ENCODE data around the gene IGFBP3. TPM values are rescaled to one million over a fixed set of nuclear protein-coding genes. Genes with fewer than 3 reads are reported as not detected.

Gene IGFBP3
- total and polyA plus RNA-seq, 2 of the 13 experiments (the other 11 are each of a cell fraction or from before 2014, with no cell fraction given): 57.5 TPM; not detected in 1

GRCh38 chr7:45888185-45888992, 32.7 kb downstream of the IGFBP3 start, which contains the start of gene IGFBP1 (continued):
- no peak for TF ChIP-seq ZNF550 (CRISPR knock-in tag; IDR thresholded peaks at IDR 0.05; ENCODE audit: borderline replicate concordance)
- no peak for TF ChIP-seq ZEB1 (IDR thresholded peaks at IDR 0.05; ENCODE audit: insufficient replicate concordance, low read depth)
- TF ChIP-seq SAFB2 (CRISPR knock-in tag; IDR thresholded peaks at IDR 0.05; ENCODE audit: borderline replicate concordance, low read depth): peak; percentile 98
- TF ChIP-seq ATF4 (CRISPR knock-in tag; IDR thresholded peaks at IDR 0.05): peak in 1 of 2 experiments; percentile 84; a peak in 2 of 4 replicates
- TF ChIP-seq PHF21A (CRISPR knock-in tag; IDR thresholded peaks at IDR 0.05): peak; percentile 95
- TF ChIP-seq KLF12 (CRISPR knock-in tag; IDR thresholded peaks at IDR 0.05; ENCODE audit: borderline replicate concordance): peak; percentile 93
- TF ChIP-seq MBD4 (IDR thresholded peaks at IDR 0.05; ENCODE audit: borderline replicate concordance, low read length): no peak
- peak; percentile 68; the same call in 1 of the 2 replicates for TF ChIP-seq ZNF121 (CRISPR knock-in tag; IDR thresholded peaks at IDR 0.05)
- TF ChIP-seq ZNF552 (CRISPR knock-in tag; IDR thresholded peaks at IDR 0.05; ENCODE audit: borderline replicate concordance): peak; percentile 96
- no peak for TF ChIP-seq SKI (IDR thresholded peaks at IDR 0.05; ENCODE audit: partially characterized antibody)
- peak; percentile 31; the same call in 1 of the 2 replicates for TF ChIP-seq KDM4B (CRISPR knock-in tag; IDR thresholded peaks at IDR 0.05)
- peak; percentile 92 for TF ChIP-seq ZNF543 (CRISPR knock-in tag; IDR thresholded peaks at IDR 0.05)
- TF ChIP-seq ARID4A (CRISPR knock-in tag; IDR thresholded peaks at IDR 0.05; ENCODE audit: borderline replicate concordance): peak; percentile 90
- TF ChIP-seq ZNF674 (CRISPR knock-in tag; IDR thresholded peaks at IDR 0.05; ENCODE audit: low read depth): no peak; the same call in none of the 2 replicates
- TF ChIP-seq ZNF101 (CRISPR knock-in tag; IDR thresholded peaks at IDR 0.05; ENCODE audit: borderline replicate concordance, low read depth): no peak
- TF ChIP-seq HNF4G (IDR thresholded peaks at IDR 0.05; ENCODE audit: borderline replicate concordance, low read depth, low read length): peak; percentile 27; the same call in 1 of the 2 replicates
- TF ChIP-seq HNF4G (CRISPR knock-in tag; IDR thresholded peaks at IDR 0.05; ENCODE audit: borderline replicate concordance, low read depth): peak; percentile 86
- TF ChIP-seq NR1H2 (CRISPR knock-in tag; IDR thresholded peaks at IDR 0.05; ENCODE audit: borderline replicate concordance, low read depth): no peak; the same call in 1 of the 2 replicates
- TF ChIP-seq TARDBP (CRISPR knock-in tag; IDR thresholded peaks at IDR 0.05): peak; percentile 68; the same call in 1 of the 2 replicates
- TF ChIP-seq U2AF1 (optimal IDR thresholded peaks at IDR 0.05; ENCODE audit: low read depth, low read length): no peak
- TF ChIP-seq RCOR2 (CRISPR knock-in tag; IDR thresholded peaks at IDR 0.05): no peak
- no peak; the same call in 1 of the 2 replicates for TF ChIP-seq PBX3 (CRISPR knock-in tag; IDR thresholded peaks at IDR 0.05; ENCODE audit: borderline replicate concordance)
- peak; percentile 100 for TF ChIP-seq HES4 (CRISPR knock-in tag; IDR thresholded peaks at IDR 0.05; ENCODE audit: borderline replicate concordance)

Data from HepG2 (cell line).